Skeletal muscle tissue (tissue), 4 donors: ENCODE results near the gene NRXN3. TPM values are rescaled to one million over a fixed set of nuclear protein-coding genes. Genes with fewer than 3 reads are reported as not detected.

ENCODE experiments used
- H3K27ac ChIP-seq: one replicate; pipeline ENCODE4 v1.7.0; 2013; ENCODE audit warnings: mild to moderate bottlenecking, low read depth, low read length, inconsistent platforms
- H3K27me3 ChIP-seq, 3 donors: one replicate each; pipeline ENCODE4 v1.7.0; 2013; ENCODE audit warnings: low read length in 3 of 3; ENCODE audit not compliant: control insufficient read depth in 3 of 3, insufficient read depth in 3 of 3
- H3K36me3 ChIP-seq, 3 donors: one replicate each; pipeline ENCODE4 v1.7.0; 2013; ENCODE audit warnings: low read length in 3 of 3; ENCODE audit not compliant: control insufficient read depth in 3 of 3, insufficient read depth in 3 of 3
- H3K4me1 ChIP-seq, 3 donors: one replicate each; pipeline ENCODE4 v1.7.0; 2013; ENCODE audit warnings: low read length in 3 of 3, mild to moderate bottlenecking in 3 of 3; ENCODE audit not compliant: control insufficient read depth in 3 of 3, insufficient read depth in 3 of 3
- H3K4me3 ChIP-seq, 3 donors: one replicate each; pipeline ENCODE4 v1.7.0; 2013; ENCODE audit warnings: low read length in 3 of 3
- H3K9ac ChIP-seq, 3 donors: one replicate each; pipeline ENCODE4 v1.7.0; 2013; ENCODE audit warnings: low read length in 3 of 3, mild to moderate bottlenecking in 3 of 3, moderate library complexity in 2 of 3, low read depth in 1 of 3
- H3K9me3 ChIP-seq, 3 donors: one replicate each; pipeline ENCODE4 v1.7.0; 2013; ENCODE audit warnings: low read length in 3 of 3; ENCODE audit not compliant: control insufficient read depth in 3 of 3
- total RNA-seq: library from RNA; depleted of rRNA; stranded (reverse); fragments of >200 nt; gene quantifications from one replicate; pipeline ENCODE4 v1.2.3, GENCODE V29; 2014
- donor health status: Osteomylitis.

The NRXN3 gene
- total RNA-seq, 1 donor from 2014 or later = 0.52 TPM

- H3K9me3 ChIP-seq = no peaks in the 10 kb centered on the region
Observed at GRCh38 chr14:79074510-79074909, 904.3 kb downstream of the NRXN3 start.

GRCh38 chr14:79076428-79076827 lies 906.3 kb downstream of the NRXN3 start:
- Histone ChIP-seq H3K4me3 (no peak overlapping the region), H3K36me3 (no peaks in the 10 kb centered on the region), H3K4me1 (no peaks in the 10 kb centered on the region), H3K9ac (no peak overlapping the region), H3K27ac (no peak overlapping the region), H3K9me3 (no peaks in the 10 kb centered on the region), H3K27me3 (no peaks in the 10 kb centered on the region)

More at GRCh38 chr14:79074510-79074909, 904.3 kb downstream of the NRXN3 start:
- H3K27me3 ChIP-seq = no peaks in the 10 kb centered on the region
- H3K4me1 ChIP-seq = no peaks in the 10 kb centered on the region
- H3K9ac ChIP-seq = no peak overlapping the region
- no peak overlapping the region for H3K4me3 ChIP-seq
- H3K27ac ChIP-seq = no peak overlapping the region
- no peaks in the 10 kb centered on the region for H3K36me3 ChIP-seq

GRCh38 chr14:79077096-79077495 lies 906.9 kb downstream of the NRXN3 start:
- Histone ChIP-seq H3K9ac (no peak overlapping the region), H3K4me3 (no peak overlapping the region), H3K4me1 (no peaks in the 10 kb centered on the region), H3K27me3 (no peaks in the 10 kb centered on the region), H3K9me3 (no peaks in the 10 kb centered on the region), H3K27ac (no peak overlapping the region), H3K36me3 (no peaks in the 10 kb centered on the region)

GRCh38 chr14:79080040-79080439 lies 909.9 kb downstream of the NRXN3 start:
- Histone ChIP-seq H3K36me3 (no peaks in the 10 kb centered on the region), H3K4me3 (no peak overlapping the region), H3K9me3 (no peaks in the 10 kb centered on the region), H3K27ac (no peak overlapping the region), H3K4me1 (no peaks in the 10 kb centered on the region), H3K27me3 (no peaks in the 10 kb centered on the region), H3K9ac (no peak overlapping the region)

- no peaks in the 10 kb centered on the region for H3K27me3 ChIP-seq
- H3K4me1 ChIP-seq = no peaks in the 10 kb centered on the region
- H3K4me3 ChIP-seq = no peak overlapping the region
- H3K36me3 ChIP-seq = no peaks in the 10 kb centered on the region
- H3K9me3 ChIP-seq = no peaks in the 10 kb centered on the region
- no peak overlapping the region for H3K9ac ChIP-seq
- no peak overlapping the region for H3K27ac ChIP-seq
Observed at GRCh38 chr14:79082883-79083282, 912.7 kb downstream of the NRXN3 start.

- Histone ChIP-seq H3K9ac (no peak overlapping the region), H3K4me3 (no peak overlapping the region), H3K27ac (no peak overlapping the region), H3K4me1 (no peaks in the 10 kb centered on the region), H3K36me3 (no peaks in the 10 kb centered on the region), H3K27me3 (no peaks in the 10 kb centered on the region), H3K9me3 (no peaks in the 10 kb centered on the region)
Observed at GRCh38 chr14:79083356-79083755, 913.2 kb downstream of the NRXN3 start.

GRCh38 chr14:79084861-79085260 lies 914.7 kb downstream of the NRXN3 start:
- Histone ChIP-seq H3K36me3 (no peaks in the 10 kb centered on the region), H3K9ac (no peak overlapping the region), H3K9me3 (no peaks in the 10 kb centered on the region), H3K4me1 (no peaks in the 10 kb centered on the region), H3K4me3 (no peak overlapping the region), H3K27me3 (no peaks in the 10 kb centered on the region), H3K27ac (no peak overlapping the region)

GRCh38 chr14:79089576-79089975 lies 919.4 kb downstream of the NRXN3 start:
- Histone ChIP-seq H3K9me3 (no peaks in the 10 kb centered on the region), H3K27ac (no peak overlapping the region), H3K4me1 (no peaks in the 10 kb centered on the region), H3K27me3 (no peaks in the 10 kb centered on the region), H3K9ac (no peak overlapping the region), H3K4me3 (no peak overlapping the region), H3K36me3 (no peaks in the 10 kb centered on the region)

- Histone ChIP-seq H3K27ac (no peak overlapping the region), H3K36me3 (no peaks in the 10 kb centered on the region)
Observed at GRCh38 chr14:79090641-79091180, 920.5 kb downstream of the NRXN3 start.

GRCh38 chr14:79091381-79091963 lies 921.3 kb downstream of the NRXN3 start:
- Histone ChIP-seq H3K4me1 (no peaks in the 10 kb centered on the region), H3K9me3 (no peaks in the 10 kb centered on the region), H3K27ac (no peak overlapping the region), H3K36me3 (no peaks in the 10 kb centered on the region), H3K9ac (no peak overlapping the region), H3K4me3 (no peak overlapping the region), H3K27me3 (no peaks in the 10 kb centered on the region)

More at GRCh38 chr14:79090641-79091180, 920.5 kb downstream of the NRXN3 start:
- no peaks in the 10 kb centered on the region for H3K4me1 ChIP-seq
- H3K9ac ChIP-seq = no peak overlapping the region
- no peaks in the 10 kb centered on the region for H3K27me3 ChIP-seq
- H3K9me3 ChIP-seq = no peaks in the 10 kb centered on the region
- no peak overlapping the region for H3K4me3 ChIP-seq
